Osteocyte (in vitro differentiated cells): ENCODE results near the gene WARS2. TPM values are rescaled to one million over a fixed set of nuclear protein-coding genes. Genes with fewer than 3 reads are reported as not detected.

Source experiments
- DNase-seq: peaks from one replicate; pipeline ENCODE4 v3.0.0; 2021; ENCODE audit warnings: mixed read lengths; ENCODE audit not compliant: unreplicated experiment; ENCODE audit errors: extremely low spot score
- H3K27ac Mint-ChIP-seq: one replicate; pipeline ENCODE4 v1.8.0; 2021; ENCODE audit warnings: mild to moderate bottlenecking, mixed read lengths; ENCODE audit not compliant: unreplicated experiment
- H3K27me3 Mint-ChIP-seq: one replicate; pipeline ENCODE4 v1.8.0; 2021; ENCODE audit warnings: mixed read lengths; ENCODE audit not compliant: unreplicated experiment
- H3K36me3 Mint-ChIP-seq: one replicate; pipeline ENCODE4 v1.8.0; 2021; ENCODE audit warnings: mixed read lengths; ENCODE audit not compliant: unreplicated experiment
- H3K4me1 Mint-ChIP-seq: one replicate; pipeline ENCODE4 v1.8.0; 2021; ENCODE audit warnings: mixed read lengths; ENCODE audit not compliant: unreplicated experiment
- H3K4me3 Mint-ChIP-seq: one replicate; pipeline ENCODE4 v1.8.0; 2021; ENCODE audit warnings: mild to moderate bottlenecking, moderate library complexity, mixed read lengths; ENCODE audit not compliant: unreplicated experiment
- H3K9me3 Mint-ChIP-seq: one replicate; pipeline ENCODE4 v1.8.0; 2021; ENCODE audit warnings: mixed read lengths; ENCODE audit not compliant: unreplicated experiment
- CTCF ChIP-seq: fragments of 200-600 bp; sonication (generic); IDR thresholded peaks from 2 replicates; pipeline ENCODE4 v1.5.0; 2021; ENCODE audit warnings: antibody characterized with exemption, mild to moderate bottlenecking, moderate library complexity
- total RNA-seq: library from RNA; stranded (reverse); gene quantifications from 2 replicates; pipeline ENCODE4 v1.2.1, GENCODE V29; 2021

WARS2 gene
- total RNA-seq, 1 donor from 2014 or later, result 13.2 TPM

GRCh38 chr1:119061700-119062099 is 78.8 kb downstream of the WARS2 start:
- peaks cover 6% of the 10 kb centered on the region for H3K36me3 Mint-ChIP-seq

GRCh38 chr1:119055568-119055967 is 84.9 kb downstream of the WARS2 start:
- H3K36me3 Mint-ChIP-seq, result no peaks in the 10 kb centered on the region
- H3K27ac Mint-ChIP-seq, result no peak overlapping the region
- H3K9me3 Mint-ChIP-seq, result no peaks in the 10 kb centered on the region
- no peak for DNase-seq
- H3K4me1 Mint-ChIP-seq, result no peaks in the 10 kb centered on the region
- no peak overlapping the region for H3K4me3 Mint-ChIP-seq
- H3K27me3 Mint-ChIP-seq, result no peaks in the 10 kb centered on the region
- no peak for TF ChIP-seq CTCF

More at GRCh38 chr1:119061700-119062099, 78.8 kb downstream of the WARS2 start:
- Mint-ChIP-seq H3K9me3 (no peaks in the 10 kb centered on the region), H3K27me3 (no peaks in the 10 kb centered on the region), H3K4me3 (no peak overlapping the region), H3K4me1 (no peaks in the 10 kb centered on the region), H3K27ac (no peak overlapping the region)
- TF ChIP-seq CTCF, result no peak
- no peak for DNase-seq

- Mint-ChIP-seq H3K9me3 (no peaks in the 10 kb centered on the region), H3K4me3 (no peak overlapping the region), H3K4me1 (no peaks in the 10 kb centered on the region), H3K27me3 (no peaks in the 10 kb centered on the region), H3K36me3 (no peaks in the 10 kb centered on the region), H3K27ac (no peak overlapping the region)
- DNase-seq, result no peak
- TF ChIP-seq CTCF, result no peak
Observed at GRCh38 chr1:119053917-119054316, 86.5 kb downstream of the WARS2 start.

GRCh38 chr1:119052267-119052666 is 88.2 kb downstream of the WARS2 start:
- Mint-ChIP-seq H3K36me3 (no peaks in the 10 kb centered on the region), H3K4me1 (no peaks in the 10 kb centered on the region), H3K27ac (no peak overlapping the region), H3K27me3 (no peaks in the 10 kb centered on the region), H3K4me3 (no peak overlapping the region), H3K9me3 (no peaks in the 10 kb centered on the region)
- no peak for TF ChIP-seq CTCF
- DNase-seq, result no peak

- TF ChIP-seq CTCF, result no peak
- Mint-ChIP-seq H3K27me3 (no peaks in the 10 kb centered on the region), H3K27ac (no peak overlapping the region), H3K4me3 (no peak overlapping the region), H3K36me3 (peaks cover 4% of the 10 kb centered on the region), H3K4me1 (no peaks in the 10 kb centered on the region), H3K9me3 (no peaks in the 10 kb centered on the region)
- no peak for DNase-seq
Observed at GRCh38 chr1:119048624-119049404, 91.6 kb downstream of the WARS2 start.
